Measurements from ENCODE around the gene PSMF1.

DNA sequence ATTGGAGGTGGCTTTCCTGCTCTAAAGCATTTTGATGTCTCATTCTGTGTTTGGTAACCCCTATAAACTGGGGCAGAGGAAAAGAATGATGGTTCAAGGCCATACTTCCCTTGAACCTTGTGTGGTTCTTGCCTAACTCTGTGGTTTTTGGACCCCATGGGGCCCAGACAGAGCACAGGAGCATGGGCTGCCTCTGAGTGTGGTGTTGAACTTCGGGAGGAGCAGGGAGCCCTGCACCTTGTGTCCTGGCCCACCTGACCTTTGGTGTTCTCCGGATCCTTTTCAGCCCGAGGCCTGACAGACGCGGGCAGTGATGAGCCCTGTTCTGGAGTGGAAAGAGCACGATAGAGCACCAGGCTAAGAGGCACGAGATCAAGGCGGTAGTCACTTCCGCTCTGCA is 47.5 kb downstream of the PSMF1 start:
- TF ChIP-seq, protein P1, sequence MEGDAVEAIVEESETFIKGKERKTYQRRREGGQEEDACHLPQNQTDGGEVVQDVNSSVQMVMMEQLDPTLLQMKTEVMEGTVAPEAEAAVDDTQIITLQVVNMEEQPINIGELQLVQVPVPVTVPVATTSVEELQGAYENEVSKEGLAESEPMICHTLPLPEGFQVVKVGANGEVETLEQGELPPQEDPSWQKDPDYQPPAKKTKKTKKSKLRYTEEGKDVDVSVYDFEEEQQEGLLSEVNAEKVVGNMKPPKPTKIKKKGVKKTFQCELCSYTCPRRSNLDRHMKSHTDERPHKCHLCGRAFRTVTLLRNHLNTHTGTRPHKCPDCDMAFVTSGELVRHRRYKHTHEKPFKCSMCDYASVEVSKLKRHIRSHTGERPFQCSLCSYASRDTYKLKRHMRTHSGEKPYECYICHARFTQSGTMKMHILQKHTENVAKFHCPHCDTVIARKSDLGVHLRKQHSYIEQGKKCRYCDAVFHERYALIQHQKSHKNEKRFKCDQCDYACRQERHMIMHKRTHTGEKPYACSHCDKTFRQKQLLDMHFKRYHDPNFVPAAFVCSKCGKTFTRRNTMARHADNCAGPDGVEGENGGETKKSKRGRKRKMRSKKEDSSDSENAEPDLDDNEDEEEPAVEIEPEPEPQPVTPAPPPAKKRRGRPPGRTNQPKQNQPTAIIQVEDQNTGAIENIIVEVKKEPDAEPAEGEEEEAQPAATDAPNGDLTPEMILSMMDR (IDR thresholded peaks at IDR 0.05): no peak
- no peak for TF ChIP-seq POLR2A (IDR thresholded peaks at IDR 0.05)
